Upper lobe of left lung (tissue), 4 donors: ENCODE data around the gene LAMA5.

Source experiments
- EP300 ChIP-seq, 4 donors: sonication (generic); formaldehyde crosslinking; IDR thresholded peaks; one replicate each; pipeline ENCODE4 v1.5.1; 2017; ENCODE audit warnings: antibody characterized with exemption in 4 of 4, control low read depth in 2 of 4
- TF ChIP-seq, protein P1 (sequence below), 6 experiments: fragments of 450-650 bp in 4 of 6; fragments of 200-600 bp in 2 of 6; sonication (generic) in 2 of 6; IDR thresholded peaks; one replicate each; pipeline ENCODE4 v1.5.1; 2016 to 2019; ENCODE audit warnings: antibody characterized with exemption in 6 of 6

- no peak for TF ChIP-seq EP300 (IDR thresholded peaks at IDR 0.05)
- TF ChIP-seq, protein P1, sequence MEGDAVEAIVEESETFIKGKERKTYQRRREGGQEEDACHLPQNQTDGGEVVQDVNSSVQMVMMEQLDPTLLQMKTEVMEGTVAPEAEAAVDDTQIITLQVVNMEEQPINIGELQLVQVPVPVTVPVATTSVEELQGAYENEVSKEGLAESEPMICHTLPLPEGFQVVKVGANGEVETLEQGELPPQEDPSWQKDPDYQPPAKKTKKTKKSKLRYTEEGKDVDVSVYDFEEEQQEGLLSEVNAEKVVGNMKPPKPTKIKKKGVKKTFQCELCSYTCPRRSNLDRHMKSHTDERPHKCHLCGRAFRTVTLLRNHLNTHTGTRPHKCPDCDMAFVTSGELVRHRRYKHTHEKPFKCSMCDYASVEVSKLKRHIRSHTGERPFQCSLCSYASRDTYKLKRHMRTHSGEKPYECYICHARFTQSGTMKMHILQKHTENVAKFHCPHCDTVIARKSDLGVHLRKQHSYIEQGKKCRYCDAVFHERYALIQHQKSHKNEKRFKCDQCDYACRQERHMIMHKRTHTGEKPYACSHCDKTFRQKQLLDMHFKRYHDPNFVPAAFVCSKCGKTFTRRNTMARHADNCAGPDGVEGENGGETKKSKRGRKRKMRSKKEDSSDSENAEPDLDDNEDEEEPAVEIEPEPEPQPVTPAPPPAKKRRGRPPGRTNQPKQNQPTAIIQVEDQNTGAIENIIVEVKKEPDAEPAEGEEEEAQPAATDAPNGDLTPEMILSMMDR (IDR thresholded peaks at IDR 0.05): no peak
These were observed 29.5 kb upstream of the LAMA5 start for GRCh38 chr20:62396367-62397239.
